ENCODE measurements around the gene RPP25. TPM values are rescaled to one million over a fixed set of nuclear protein-coding genes. Genes with fewer than 3 reads are reported as not detected.

The RPP25 gene
- total and polyA plus RNA-seq, 2 of the 13 experiments (the other 11 are each of a cell fraction or from before 2014, with no cell fraction given) = 0.05 to 0.11 TPM

GRCh38 chr15:74995182-74995778 lies 38.7 kb upstream of the RPP25 start, which contains the start of gene SCAMP5 (continued):
- TF ChIP-seq ZNF138 (CRISPR knock-in tag; IDR thresholded peaks at IDR 0.05; ENCODE audit: low read depth) (peak; percentile 89), THAP11 (CRISPR knock-in tag; IDR thresholded peaks at IDR 0.05) (peak; percentile 80), ZBTB40 (IDR thresholded peaks at IDR 0.05) (no peak), ZBTB40 (CRISPR knock-in tag; IDR thresholded peaks at IDR 0.05) (peak; percentile 62), ZNF619 (CRISPR knock-in tag; IDR thresholded peaks at IDR 0.05) (no peak), ARID5B (CRISPR knock-in tag; IDR thresholded peaks at IDR 0.05) (peak; percentile 55; the same call in 1 of the 2 replicates), ZNF512 (CRISPR knock-in tag; IDR thresholded peaks at IDR 0.05) (no peak), POLR2AphosphoS5 (IDR thresholded peaks at IDR 0.05; ENCODE audit: low read depth, low read length) (0 out of 2 replicates have a peak, but pooled peaks have one; percentile 49), FIP1L1 (IDR thresholded peaks at IDR 0.05; ENCODE audit: borderline replicate concordance, insufficient read depth, low read depth, low read length) (no peak), ZKSCAN8 (CRISPR knock-in tag; IDR thresholded peaks at IDR 0.05; ENCODE audit: borderline replicate concordance) (0 out of 2 replicates have a peak, but pooled peaks have one; percentile 37), KDM3A (CRISPR knock-in tag; IDR thresholded peaks at IDR 0.05; ENCODE audit: low read depth) (no peak), MNT (IDR thresholded peaks at IDR 0.05) (no peak)

Data from HepG2 (cell line).